Parathyroid adenoma (tissue), 2 donors: ENCODE results near the gene AP4E1.
A peak's percentile ranks its signal among the peaks of the same experiment; 100 is the strongest.
"Not testable (repeated sequence)": the region's sequence is repeated elsewhere in the genome, so short reads cannot be mapped to it uniquely, and the experiment has no call there.

Source experiments
- H2AFZ ChIP-seq: fragments of 300-600 bp; sonication (generic); one replicate; pipeline ENCODE4 v1.7.0; 2017; ENCODE audit warnings: antibody characterized with exemption, mild to moderate bottlenecking
- H3K27ac ChIP-seq: fragments of 300-600 bp; sonication (generic); one replicate; pipeline ENCODE4 v1.7.0; 2017
- H3K27me3 ChIP-seq: fragments of 300-600 bp; sonication (generic); one replicate; pipeline ENCODE4 v1.7.0; 2017; ENCODE audit warnings: low read length; ENCODE audit not compliant: control insufficient read depth, insufficient read depth
- H3K36me3 ChIP-seq: fragments of 300-600 bp; sonication (generic); one replicate; pipeline ENCODE4 v1.7.0; 2017; ENCODE audit warnings: low read length; ENCODE audit not compliant: control insufficient read depth, insufficient read depth
- H3K4me1 ChIP-seq: fragments of 300-600 bp; sonication (generic); one replicate; pipeline ENCODE4 v1.7.0; 2017; ENCODE audit warnings: control low read depth
- H3K4me2 ChIP-seq: fragments of 300-600 bp; sonication (generic); one replicate; pipeline ENCODE4 v1.7.0; 2017; ENCODE audit warnings: low read length
- H3K4me3 ChIP-seq: fragments of 300-600 bp; sonication (generic); one replicate; pipeline ENCODE4 v1.7.0; 2017; ENCODE audit warnings: low read depth, low read length
- H3K79me2 ChIP-seq: fragments of 300-600 bp; sonication (generic); one replicate; pipeline ENCODE4 v1.7.0; 2017; ENCODE audit warnings: control low read depth
- H3K9ac ChIP-seq: fragments of 300-600 bp; sonication (generic); one replicate; pipeline ENCODE4 v1.7.0; 2017; ENCODE audit warnings: mild to moderate bottlenecking
- H3K9me3 ChIP-seq: fragments of 300-600 bp; sonication (generic); one replicate; pipeline ENCODE4 v1.7.0; 2017; ENCODE audit warnings: low read length; ENCODE audit not compliant: control insufficient read depth
- CTCF ChIP-seq: fragments of 300-600 bp; sonication (generic); IDR thresholded peaks from one replicate; pipeline ENCODE4 v1.7.0; 2017; ENCODE audit warnings: antibody characterized with exemption, mild to moderate bottlenecking
- donor health status: primary hyperparathyroidism.

AP4E1 gene

GRCh38 chr15:50893976-50894375, 14.5 kb upstream of the AP4E1 start:
- no peak overlapping the region for H2AFZ ChIP-seq
- H3K27me3 ChIP-seq: no peaks in the 10 kb centered on the region
- no peaks in the 10 kb centered on the region for H3K4me1 ChIP-seq
- H3K4me2 ChIP-seq: no peak overlapping the region
- H3K9me3 ChIP-seq: no peaks in the 10 kb centered on the region
- no peak for TF ChIP-seq CTCF
- H3K9ac ChIP-seq: no peak overlapping the region
- H3K36me3 ChIP-seq: no peaks in the 10 kb centered on the region
- no peaks in the 10 kb centered on the region for H3K79me2 ChIP-seq
- no peak overlapping the region for H3K4me3 ChIP-seq
- H3K27ac ChIP-seq: no peak overlapping the region

DNA sequence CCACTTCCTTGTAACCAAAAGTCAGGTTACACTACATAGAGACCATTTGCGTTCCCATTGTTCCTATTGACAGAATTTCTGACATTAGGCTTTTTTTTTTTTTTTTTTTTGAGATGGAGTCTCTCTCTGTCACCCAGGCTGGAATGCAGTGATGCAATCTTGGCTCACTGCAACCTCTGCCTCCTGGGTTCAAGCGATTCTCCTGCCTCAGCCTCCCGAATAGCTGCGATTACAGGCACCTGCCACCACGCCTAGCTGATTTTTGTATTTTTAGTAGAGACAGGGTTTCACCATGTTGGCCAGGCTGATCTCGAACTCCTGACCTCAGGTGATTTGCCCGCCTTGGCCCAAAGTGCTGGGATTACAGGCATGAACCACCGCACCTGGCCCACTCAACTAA, 7.1 kb upstream of the AP4E1 start:
- H3K9ac ChIP-seq, H3K9me3 ChIP-seq, H3K79me2 ChIP-seq, H3K27me3 ChIP-seq, H3K4me3 ChIP-seq, H3K36me3 ChIP-seq, H3K4me2 ChIP-seq, H3K4me1 ChIP-seq, H2AFZ ChIP-seq, H3K27ac ChIP-seq: not testable (repeated sequence)

DNA sequence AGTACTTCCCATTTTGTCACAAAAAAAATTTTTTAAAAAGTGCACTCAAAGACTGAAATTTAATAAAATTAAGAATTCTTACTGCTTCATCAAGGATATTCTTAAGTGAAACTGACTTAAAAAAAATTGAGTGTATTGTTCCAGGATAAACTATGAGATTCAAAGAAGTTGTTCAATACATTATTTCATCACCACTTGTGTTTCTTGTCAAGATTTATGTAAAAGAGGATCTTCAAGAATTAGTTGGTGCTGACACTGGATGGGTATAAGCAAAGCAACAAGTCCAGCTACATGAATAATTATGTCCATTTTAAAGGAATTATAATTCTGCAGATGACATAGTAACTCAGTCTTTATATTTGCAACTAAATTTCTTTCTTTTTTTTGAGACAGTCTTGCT, 4.3 kb upstream of the AP4E1 start:
- no peak overlapping the region for H3K4me3 ChIP-seq
- H3K27me3 ChIP-seq: no peaks in the 10 kb centered on the region
- H3K4me2 ChIP-seq: no peak overlapping the region
- no peak for TF ChIP-seq CTCF
- no peaks in the 10 kb centered on the region for H3K79me2 ChIP-seq
- no peak overlapping the region for H3K9ac ChIP-seq
- H3K27ac ChIP-seq: no peak overlapping the region
- H2AFZ ChIP-seq: no peak overlapping the region
- no peaks in the 10 kb centered on the region for H3K36me3 ChIP-seq
- no peaks in the 10 kb centered on the region for H3K4me1 ChIP-seq
- H3K9me3 ChIP-seq: no peaks in the 10 kb centered on the region

DNA sequence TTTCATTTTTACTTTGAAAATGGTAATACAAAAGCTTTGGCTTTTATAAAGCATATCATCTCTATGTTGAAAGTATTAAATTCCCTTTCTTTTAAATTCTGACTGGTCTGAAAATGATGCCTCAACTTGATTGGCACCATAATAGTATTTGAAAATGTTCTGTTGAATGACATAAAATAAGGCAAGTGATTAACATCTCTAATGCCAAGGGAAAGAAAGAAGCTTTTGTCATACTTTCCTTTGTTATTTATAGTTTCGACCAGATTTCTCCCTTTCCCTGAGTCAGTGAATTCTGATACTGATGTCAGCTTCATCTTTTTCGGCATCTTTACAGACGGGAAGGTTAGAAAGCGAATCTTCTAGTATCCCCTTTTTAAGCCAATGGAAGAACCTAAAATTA, 3.4 kb upstream of the AP4E1 start:
- no peak for TF ChIP-seq CTCF
- Histone ChIP-seq H3K4me1 (no peaks in the 10 kb centered on the region), H2AFZ (no peak overlapping the region), H3K36me3 (no peaks in the 10 kb centered on the region), H3K4me3 (no peak overlapping the region), H3K9me3 (no peaks in the 10 kb centered on the region), H3K27me3 (no peaks in the 10 kb centered on the region), H3K9ac (no peak overlapping the region), H3K79me2 (peaks cover 3% of the 10 kb centered on the region), H3K4me2 (no peak overlapping the region), H3K27ac (no peak overlapping the region)

DNA sequence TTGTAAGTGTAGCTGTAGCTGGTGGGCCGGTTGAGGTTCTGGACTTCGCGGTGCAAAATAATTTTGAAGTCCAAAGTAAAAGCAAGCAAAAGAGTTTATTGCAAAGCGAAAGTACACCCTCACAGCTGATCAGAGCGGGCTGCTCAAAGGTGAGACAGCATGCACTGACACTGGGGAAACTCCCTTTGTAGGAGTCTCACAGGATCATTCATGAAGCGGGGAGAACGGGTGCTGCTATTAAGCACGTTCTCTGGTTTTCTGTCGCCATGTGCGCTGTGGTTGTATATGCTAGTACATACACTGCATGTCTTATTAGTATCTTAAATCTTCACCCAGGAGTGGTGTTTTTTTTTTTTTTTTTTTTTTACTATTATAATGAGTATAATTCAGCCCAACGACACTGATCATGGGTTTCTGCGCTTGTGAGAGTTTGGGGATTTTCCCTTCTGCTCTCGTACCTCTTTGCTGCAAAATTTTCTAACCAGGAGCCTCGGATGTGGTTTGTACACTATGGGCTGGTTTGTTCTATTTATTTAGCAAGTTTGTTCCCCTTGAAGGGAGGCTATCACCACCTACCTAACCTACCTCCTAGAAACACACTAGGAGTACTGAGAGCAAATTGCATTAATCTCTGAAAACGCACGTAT, 1.4 kb upstream of the AP4E1 start:
- H3K4me1 ChIP-seq: no peaks in the 10 kb centered on the region
- no peak overlapping the region for H3K9ac ChIP-seq
- H2AFZ ChIP-seq: peak overlapping the region; percentile 94
- no peak overlapping the region for H3K27ac ChIP-seq
- no peaks in the 10 kb centered on the region for H3K36me3 ChIP-seq
- no peak for TF ChIP-seq CTCF
- no peaks in the 10 kb centered on the region for H3K9me3 ChIP-seq
- peak overlapping the region; percentile 71 for H3K4me3 ChIP-seq
- H3K79me2 ChIP-seq: peaks cover 3% of the 10 kb centered on the region
- H3K27me3 ChIP-seq: no peaks in the 10 kb centered on the region
- peak overlapping the region; percentile 91 for H3K4me2 ChIP-seq
